Fibroblast of villous mesenchyme (primary cell): Measurements from ENCODE around the gene CBFA2T3. TPM values are rescaled to one million over a fixed set of nuclear protein-coding genes. Genes with fewer than 3 reads are reported as not detected.

Source experiments
- DNase-seq: peaks from one replicate; pipeline ENCODE4 v3.0.0-alpha.2; 2010; ENCODE audit warnings: low read depth
- H3K4me3 ChIP-seq: 2 replicates; pipeline ENCODE4 v1.5.1; 2011; ENCODE audit warnings: low read depth, mild to moderate bottlenecking, low read length
- total RNA-seq: library from RNA; depleted of rRNA; stranded (reverse); fragments of >200 nt; gene quantifications from 2 replicates; pipeline ENCODE4 v1.2.3, GENCODE V29; 2012
- TF ChIP-seq, protein P1 (sequence below): IDR thresholded peaks from 2 replicates; pipeline ENCODE4 v1.5.1; 2012; ENCODE audit warnings: low read depth, mild to moderate bottlenecking, low read length; ENCODE audit not compliant: insufficient read depth

CBFA2T3 gene
- total RNA-seq, 1 donor: not detected

DNA sequence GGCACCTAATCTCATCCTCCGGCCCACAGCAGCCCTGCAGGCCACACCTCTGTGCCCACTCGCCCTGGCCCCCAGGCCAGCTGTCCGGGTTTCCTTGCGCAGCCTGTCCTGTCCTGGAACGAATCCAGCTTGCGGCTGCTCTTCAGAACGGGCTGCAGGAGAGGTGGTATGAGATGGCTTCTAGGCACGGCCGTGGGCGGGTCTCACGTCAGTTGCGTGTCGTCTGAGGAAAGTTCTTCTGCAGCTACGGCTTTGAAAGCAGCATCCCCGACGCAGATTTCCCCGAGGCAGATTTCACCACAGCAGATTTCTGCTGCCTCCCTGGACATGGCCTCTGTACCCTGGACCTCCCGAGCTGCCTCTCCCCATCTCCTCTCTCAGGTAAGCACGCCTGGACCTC lies 138.4 kb downstream of the CBFA2T3 start:
- DNase-seq: no peak
- H3K4me3 ChIP-seq: no peak overlapping the region
- TF ChIP-seq, protein P1, sequence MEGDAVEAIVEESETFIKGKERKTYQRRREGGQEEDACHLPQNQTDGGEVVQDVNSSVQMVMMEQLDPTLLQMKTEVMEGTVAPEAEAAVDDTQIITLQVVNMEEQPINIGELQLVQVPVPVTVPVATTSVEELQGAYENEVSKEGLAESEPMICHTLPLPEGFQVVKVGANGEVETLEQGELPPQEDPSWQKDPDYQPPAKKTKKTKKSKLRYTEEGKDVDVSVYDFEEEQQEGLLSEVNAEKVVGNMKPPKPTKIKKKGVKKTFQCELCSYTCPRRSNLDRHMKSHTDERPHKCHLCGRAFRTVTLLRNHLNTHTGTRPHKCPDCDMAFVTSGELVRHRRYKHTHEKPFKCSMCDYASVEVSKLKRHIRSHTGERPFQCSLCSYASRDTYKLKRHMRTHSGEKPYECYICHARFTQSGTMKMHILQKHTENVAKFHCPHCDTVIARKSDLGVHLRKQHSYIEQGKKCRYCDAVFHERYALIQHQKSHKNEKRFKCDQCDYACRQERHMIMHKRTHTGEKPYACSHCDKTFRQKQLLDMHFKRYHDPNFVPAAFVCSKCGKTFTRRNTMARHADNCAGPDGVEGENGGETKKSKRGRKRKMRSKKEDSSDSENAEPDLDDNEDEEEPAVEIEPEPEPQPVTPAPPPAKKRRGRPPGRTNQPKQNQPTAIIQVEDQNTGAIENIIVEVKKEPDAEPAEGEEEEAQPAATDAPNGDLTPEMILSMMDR: no peak

DNA sequence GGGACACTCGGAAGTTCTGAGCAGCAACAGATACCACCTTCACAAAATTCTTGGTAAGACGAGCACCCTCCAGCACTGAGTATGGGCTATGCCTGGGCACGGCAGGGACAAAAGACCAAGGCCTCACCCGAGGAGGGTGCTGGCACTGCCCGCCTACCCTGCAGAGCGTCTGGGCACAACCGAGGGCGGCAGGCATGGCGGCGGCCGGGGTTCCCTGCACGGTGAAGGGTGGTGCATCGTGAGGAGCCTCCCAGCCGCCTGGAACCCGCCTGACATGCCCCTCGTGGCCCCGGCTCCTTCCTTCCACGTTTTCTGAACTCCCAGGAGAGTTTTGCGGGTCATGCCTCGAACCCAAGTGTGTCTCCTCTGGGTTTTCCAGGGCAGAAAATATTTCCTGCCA lies 139.2 kb downstream of the CBFA2T3 start:
- TF ChIP-seq, protein P1: no peak
- no peak for DNase-seq
- no peak overlapping the region for H3K4me3 ChIP-seq

DNA sequence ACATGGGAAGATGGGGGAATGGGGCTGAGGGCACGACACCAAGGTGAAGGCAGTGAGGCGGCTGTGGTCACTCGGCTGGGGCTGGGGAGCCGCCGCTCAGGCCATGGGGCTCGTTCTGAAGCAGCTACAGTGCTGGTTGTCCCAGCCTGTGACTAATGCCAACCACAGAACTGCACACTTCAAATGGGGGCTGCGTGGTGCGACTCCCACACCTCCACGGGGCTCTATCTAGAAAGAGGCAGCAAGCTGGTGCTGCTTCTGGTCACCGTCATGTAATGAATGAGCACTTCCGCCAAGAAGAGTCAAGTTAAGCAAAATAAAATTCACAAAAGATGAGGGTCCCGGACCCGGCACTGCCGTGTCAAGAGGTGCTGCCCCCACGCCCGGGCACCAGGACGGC lies 140.2 kb downstream of the CBFA2T3 start:
- no peak for DNase-seq
- TF ChIP-seq, protein P1: no peak
- no peak overlapping the region for H3K4me3 ChIP-seq

DNA sequence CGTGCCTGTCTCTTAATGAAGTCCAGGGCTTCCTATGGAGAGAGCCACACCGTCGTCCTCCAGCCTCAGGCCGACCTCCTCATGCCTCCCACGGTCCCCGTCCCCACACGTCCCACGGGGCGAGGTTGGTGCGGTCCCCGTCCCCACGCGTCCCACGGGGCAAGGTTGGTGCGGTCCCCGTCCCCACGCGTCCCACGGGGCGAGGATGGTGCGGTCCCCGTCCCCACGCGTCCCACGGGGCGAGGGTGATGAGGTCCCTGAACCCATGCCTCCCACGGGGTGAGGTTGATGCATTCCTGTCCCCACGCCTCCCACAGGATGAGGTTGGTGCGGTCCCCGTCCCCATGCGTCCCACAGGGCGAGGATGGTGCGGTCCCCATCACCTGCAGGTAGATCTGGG lies 141.2 kb downstream of the CBFA2T3 start:
- DNase-seq: no peak
- H3K4me3 ChIP-seq: no peak overlapping the region
- TF ChIP-seq, protein P1: no peak

DNA sequence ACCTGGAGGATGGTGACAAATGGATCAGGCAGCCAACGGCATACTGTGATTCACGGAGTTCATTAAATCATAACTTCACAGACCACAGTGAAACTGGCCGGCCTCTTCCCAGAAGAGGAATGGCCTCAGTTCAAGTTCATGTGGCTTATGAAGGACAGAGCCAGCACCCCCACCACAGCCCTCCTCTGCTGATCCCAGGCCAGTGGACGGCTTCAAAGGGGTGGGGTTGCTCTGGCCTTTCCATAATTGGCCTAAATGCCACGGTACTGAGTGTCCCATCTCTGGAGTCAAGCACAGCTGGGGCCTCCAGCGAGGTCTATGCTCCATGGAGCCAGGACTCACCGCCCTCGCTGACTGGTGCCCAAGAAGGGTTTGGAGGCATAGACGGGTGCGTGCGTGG lies 141.6 kb downstream of the CBFA2T3 start:
- H3K4me3 ChIP-seq: no peak overlapping the region
- DNase-seq: no peak
- TF ChIP-seq, protein P1: no peak

DNA sequence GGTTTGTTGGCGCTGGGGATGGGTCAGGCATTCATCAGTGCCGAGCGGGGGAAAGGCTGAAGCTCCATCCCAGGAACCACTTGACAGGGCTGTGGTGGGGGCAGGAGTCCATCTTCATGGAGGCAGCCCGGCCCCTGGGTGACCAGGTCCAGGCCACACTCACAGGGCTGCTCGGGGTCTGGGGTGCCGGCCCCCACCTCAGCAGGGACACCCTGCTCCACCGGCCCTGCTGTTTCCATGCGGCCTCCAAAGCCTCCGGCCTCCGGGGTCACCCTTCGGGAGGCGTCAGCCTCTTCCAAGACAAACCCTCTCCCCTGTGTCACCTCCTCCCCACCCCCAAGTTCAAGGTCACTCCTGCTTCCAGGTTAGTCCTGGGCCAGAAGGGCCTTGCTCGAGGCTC lies 142.3 kb downstream of the CBFA2T3 start:
- no peak overlapping the region for H3K4me3 ChIP-seq
- TF ChIP-seq, protein P1: no peak
- DNase-seq: no peak

DNA sequence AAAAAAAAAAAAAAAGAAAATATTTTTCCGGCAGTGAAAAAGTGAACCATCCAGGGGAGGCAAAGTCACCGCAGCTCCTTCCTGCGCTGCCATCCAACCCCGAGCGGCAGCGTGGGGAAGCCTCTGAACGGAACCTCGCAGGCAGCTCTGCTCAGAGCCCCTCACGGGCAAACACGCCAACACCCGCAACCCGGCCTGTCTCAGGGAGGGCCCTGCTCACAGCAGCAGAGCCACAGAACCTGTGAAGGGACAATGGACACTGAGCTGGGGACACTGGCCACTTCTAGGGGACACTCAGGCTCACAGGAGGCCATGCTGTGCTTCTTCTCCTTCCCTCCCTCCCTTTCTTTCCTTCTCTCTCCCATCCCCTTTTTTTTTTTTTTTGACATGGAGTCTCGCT lies 143.9 kb downstream of the CBFA2T3 start:
- no peak for DNase-seq
- no peak overlapping the region for H3K4me3 ChIP-seq
- TF ChIP-seq, protein P1: no peak
